NCI-H1105 (cell line): ENCODE measurements around the gene TAL1.

Experiments used
- DNase-seq: peaks from one replicate; lab custom pipeline; 2025; lab: John Stamatoyannopoulos, UW

The TAL1 gene

DNA sequence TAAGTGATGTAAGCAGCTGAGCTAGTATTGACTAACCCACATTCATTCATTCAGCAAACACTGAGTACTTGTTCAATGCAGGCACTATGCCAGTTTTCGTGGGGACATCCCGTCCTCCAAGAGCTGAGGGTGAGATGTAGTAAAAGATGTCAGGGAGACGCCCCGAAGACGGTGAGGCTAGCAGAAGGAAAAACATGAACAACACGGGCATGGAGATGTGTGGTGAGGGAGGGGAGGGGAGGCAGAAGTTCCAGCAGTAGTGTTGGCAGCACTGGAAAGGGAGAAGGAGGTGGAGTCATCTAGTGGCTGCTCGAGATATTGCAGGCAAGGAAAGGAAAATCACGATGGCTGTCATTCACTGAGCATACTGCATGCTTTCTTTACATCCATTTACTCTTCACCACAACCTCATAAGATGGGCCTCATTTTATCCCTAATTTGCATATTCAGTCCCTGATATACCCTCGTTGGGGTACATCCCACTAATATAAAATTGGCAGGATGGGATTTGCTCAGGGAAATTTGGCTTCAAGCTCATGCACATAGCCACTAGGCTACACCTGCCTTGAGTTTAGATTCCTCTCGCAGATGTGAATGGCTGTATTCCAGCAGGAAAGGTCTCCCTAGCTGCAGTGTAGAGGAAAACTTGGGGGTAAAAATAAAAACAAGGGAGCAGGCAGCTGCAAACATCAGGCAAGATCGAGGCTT is 56.6 kb downstream of the TAL1 start:
- DNase-seq: peak; percentile 65

DNA sequence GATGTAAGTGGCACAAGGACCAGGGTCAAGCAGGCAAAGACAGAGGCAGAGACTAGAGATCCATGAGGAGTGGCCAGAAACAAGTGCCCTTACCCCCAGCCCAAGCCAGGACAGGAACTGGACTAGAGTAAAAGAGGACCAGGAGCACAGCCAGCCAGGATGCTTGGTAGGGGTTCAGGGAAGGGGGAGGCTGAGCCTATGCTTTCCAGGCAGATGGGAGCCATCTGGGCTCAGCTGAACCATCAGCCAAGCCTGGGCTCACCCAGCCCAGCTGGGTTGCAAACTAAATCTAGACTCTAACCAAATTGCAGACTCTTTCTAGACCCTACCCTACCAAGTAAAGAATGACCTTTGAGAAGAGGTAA is 57.4 kb downstream of the TAL1 start:
- DNase-seq: no peak

DNA sequence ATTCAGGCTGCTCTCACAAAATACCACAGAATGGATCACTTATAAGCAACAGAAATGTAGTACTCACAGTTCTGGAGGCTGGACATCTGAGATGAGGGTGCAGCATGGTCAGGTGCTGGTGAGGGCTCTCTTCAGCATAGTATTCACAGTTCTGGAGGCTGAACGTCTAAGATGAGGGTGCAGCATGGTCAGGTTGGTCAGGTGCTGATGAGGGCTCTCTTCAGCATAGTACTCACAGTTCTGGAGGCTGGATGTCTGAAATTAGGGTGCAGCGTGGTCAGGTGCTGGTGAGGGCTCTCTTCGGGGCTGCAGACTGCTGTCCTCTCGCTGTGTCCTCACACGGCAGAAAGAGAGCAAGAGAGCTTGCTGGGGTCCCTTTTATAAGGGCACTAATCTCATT is 59.2 kb downstream of the TAL1 start:
- no peak for DNase-seq
